ENCODE data around the gene GDI2.

Gene GDI2

GRCh38 chr10:5761220-5761619 is 52.0 kb downstream of the GDI2 start:
- Histone ChIP-seq H4K20me1 (ENCODE audit: control insufficient read depth, insufficient read depth, low read depth, low read length) (peaks cover 4% of the 10 kb centered on the region; the same call in 1 of the 2 replicates), H3F3A (ENCODE audit: control insufficient read depth, insufficient read depth) (peaks cover 100% of the 10 kb centered on the region), H3K36me3 (ENCODE audit: control insufficient read depth, low read length) (peaks cover 100% of the 10 kb centered on the region), H3K27ac (ENCODE audit: low read depth, low read length) (no peak overlapping the region), H3K4me1 (ENCODE audit: control insufficient read depth, low read length) (no peaks in the 10 kb centered on the region), H3K27me3 (ENCODE audit: control insufficient read depth, low read length) (no peaks in the 10 kb centered on the region), H3K4me2 (ENCODE audit: low read length) (no peak overlapping the region), H3K9me3 (ENCODE audit: control insufficient read depth, insufficient read depth, low read length) (no peaks in the 10 kb centered on the region), H3K79me2 (ENCODE audit: control insufficient read depth, low read length) (peaks cover 2% of the 10 kb centered on the region), H3K4me3 (ENCODE audit: low read length) (no peak overlapping the region), H3K9me2 (replicated peaks; ENCODE audit: control insufficient read depth, low read length) (no peaks in the 10 kb centered on the region)
- TF ChIP-seq CTCF (IDR thresholded peaks at IDR 0.05; ENCODE audit: low read depth, low read length, poor library complexity, severe bottlenecking) (no peak), EZH2phosphoT487 (IDR thresholded peaks at IDR 0.05; ENCODE audit: borderline replicate concordance, low read length) (no peak)

- H3F3A ChIP-seq (ENCODE audit: control insufficient read depth, insufficient read depth), result peaks cover 100% of the 10 kb centered on the region
- TF ChIP-seq EZH2phosphoT487 (IDR thresholded peaks at IDR 0.05; ENCODE audit: borderline replicate concordance, low read length) (no peak), CTCF (IDR thresholded peaks at IDR 0.05; ENCODE audit: low read depth, low read length, poor library complexity, severe bottlenecking) (no peak)
- H3K4me1 ChIP-seq (ENCODE audit: control insufficient read depth, low read length), result no peaks in the 10 kb centered on the region
- no peak overlapping the region for H3K27ac ChIP-seq (ENCODE audit: low read depth, low read length)
- H3K4me3 ChIP-seq (ENCODE audit: low read length), result no peak overlapping the region
- no peaks in the 10 kb centered on the region for H3K9me3 ChIP-seq (ENCODE audit: control insufficient read depth, insufficient read depth, low read length)
- no peaks in the 10 kb centered on the region for H3K27me3 ChIP-seq (ENCODE audit: control insufficient read depth, low read length)
- H3K36me3 ChIP-seq (ENCODE audit: control insufficient read depth, low read length), result peaks cover 100% of the 10 kb centered on the region
- no peak overlapping the region for H3K4me2 ChIP-seq (ENCODE audit: low read length)
- H3K9me2 ChIP-seq (replicated peaks; ENCODE audit: control insufficient read depth, low read length), result no peaks in the 10 kb centered on the region
- H4K20me1 ChIP-seq (ENCODE audit: control insufficient read depth, insufficient read depth, low read depth, low read length), result peaks cover 4% of the 10 kb centered on the region; the same call in 1 of the 2 replicates
- peaks cover 9% of the 10 kb centered on the region for H3K79me2 ChIP-seq (ENCODE audit: control insufficient read depth, low read length)
These were observed 52.7 kb downstream of the GDI2 start for GRCh38 chr10:5760515-5760914.

GRCh38 chr10:5758927-5759326 is 54.3 kb downstream of the GDI2 start:
- H3K4me1 ChIP-seq (ENCODE audit: control insufficient read depth, low read length), result no peaks in the 10 kb centered on the region
- H4K20me1 ChIP-seq (ENCODE audit: control insufficient read depth, insufficient read depth, low read depth, low read length), result peaks cover 4% of the 10 kb centered on the region; the same call in 1 of the 2 replicates
- H3K4me2 ChIP-seq (ENCODE audit: low read length), result no peak overlapping the region
- H3K27me3 ChIP-seq (ENCODE audit: control insufficient read depth, low read length), result no peaks in the 10 kb centered on the region
- H3K79me2 ChIP-seq (ENCODE audit: control insufficient read depth, low read length), result peaks cover 21% of the 10 kb centered on the region
- peaks cover 99% of the 10 kb centered on the region for H3K36me3 ChIP-seq (ENCODE audit: control insufficient read depth, low read length)
- no peak overlapping the region for H3K27ac ChIP-seq (ENCODE audit: low read depth, low read length)
- H3K9me3 ChIP-seq (ENCODE audit: control insufficient read depth, insufficient read depth, low read length), result no peaks in the 10 kb centered on the region
- peaks cover 94% of the 10 kb centered on the region for H3F3A ChIP-seq (ENCODE audit: control insufficient read depth, insufficient read depth)
- H3K9me2 ChIP-seq (replicated peaks; ENCODE audit: control insufficient read depth, low read length), result no peaks in the 10 kb centered on the region
- TF ChIP-seq EZH2phosphoT487 (IDR thresholded peaks at IDR 0.05; ENCODE audit: borderline replicate concordance, low read length) (no peak), CTCF (IDR thresholded peaks at IDR 0.05; ENCODE audit: low read depth, low read length, poor library complexity, severe bottlenecking) (no peak)
- no peak overlapping the region for H3K4me3 ChIP-seq (ENCODE audit: low read length)

Data from DOHH2 (cell line).